K562 (cell line): ENCODE data around the gene NDUFAF2. TPM values are rescaled to one million over a fixed set of nuclear protein-coding genes. Genes with fewer than 3 reads are reported as not detected.

Experiments used
- ATAC-seq: fragments of 200-7000 bp; cut with Tn5 transposase; 3 replicates; pipeline ENCODE4 v1.9.1; 2020; ENCODE audit warnings: moderate library complexity
- BruUV-seq: library from RNA; stranded (reverse); fragments of 400-500 nt; replicated peaks from 2 replicates; lab custom pipeline; 2021; lab: Mats Ljungman, UMichigan
- CTCF ChIA-PET: fragments of 300-600 bp; formaldehyde crosslinking; extraction: SDS; loops from one replicate; lab custom pipeline; 2021; ENCODE audit warnings: low intra/inter-chr PET ratio; lab: Yijun Ruan, JAX
- POLR2A ChIA-PET: fragments of 300-600, 350-650 bp; sonication (Branson Sonifier 250); formaldehyde crosslinking; extraction: SDS; loops from one replicate; lab custom pipeline; 2021; ENCODE audit warnings: antibody characterized with exemption, inconsistent platforms; lab: Yijun Ruan, JAX
- DNase-seq, 4 experiments: peaks; one replicate each; pipeline versions ENCODE4 v3.0.0 to v3.0.0-alpha.2; 2011 to 2018; ENCODE audit warnings: low spot score in 3 of 4, mixed read lengths in 3 of 4; ENCODE audit errors: extremely low read depth in 1 of 4
- FAIRE-seq: peaks from 2 replicates; lab custom pipeline; 2011; peaks lifted over from hg19 to GRCh38; lab: Jason Lieb, UNC
- H2AFZ ChIP-seq: 2 replicates; pipeline ENCODE4 v1.6.0; 2011; ENCODE audit warnings: low read depth, low read length, control low read depth, inconsistent platforms
- H3K27ac ChIP-seq: fragments of 200-600 bp; 3 replicates; pipeline ENCODE4 v1.8.0; 2011; ENCODE audit warnings: low read depth, mild to moderate bottlenecking, control low read depth, inconsistent platforms, low read length, moderate library complexity, mixed read lengths; ENCODE audit errors: extremely low read depth
- H3K27me3 ChIP-seq, 2 experiments: fragments of 300-600 bp in 1 of 2; 2 replicates in 1 of 2; 3 replicates in 1 of 2; pipeline versions ENCODE4 v1.6.0 to v1.8.0; 2011; ENCODE audit warnings: inconsistent platforms in 2 of 2, low read length in 2 of 2, mild to moderate bottlenecking in 1 of 2, mixed read lengths in 1 of 2, moderate library complexity in 1 of 2; ENCODE audit not compliant: control insufficient read depth in 2 of 2, insufficient read depth in 2 of 2
- H3K36me3 ChIP-seq: fragments of 300-600 bp; 3 replicates; pipeline ENCODE4 v1.8.0; 2011; ENCODE audit warnings: mild to moderate bottlenecking, low read length, inconsistent platforms; ENCODE audit not compliant: control insufficient read depth, insufficient read depth
- H3K4me1 ChIP-seq, 2 experiments: fragments of 200-600 bp in 1 of 2; replicated peaks in 1 of 2; 2 replicates in 1 of 2; 3 replicates in 1 of 2; pipeline versions ENCODE4 v1.5.1 to v1.8.0; 2011; ENCODE audit warnings: inconsistent platforms in 2 of 2, low read length in 2 of 2, mild to moderate bottlenecking in 1 of 2, mixed read lengths in 1 of 2, moderate library complexity in 1 of 2; ENCODE audit not compliant: control insufficient read depth in 2 of 2, insufficient read depth in 2 of 2
- H3K4me2 ChIP-seq: 2 replicates; pipeline ENCODE4 v1.6.1; 2011; ENCODE audit warnings: low read length, control low read depth, inconsistent platforms, mixed read lengths; ENCODE audit not compliant: insufficient read depth
- H3K4me3 ChIP-seq: fragments of 200-600 bp; sonication (generic), shearing (Covaris generic); 2 replicates; pipeline ENCODE4 v1.5.1; 2016; ENCODE audit warnings: control low read depth, inconsistent platforms
- H3K79me2 ChIP-seq: fragments of 200-600 bp; 3 replicates; pipeline ENCODE4 v1.8.0; 2011; ENCODE audit warnings: low read length, inconsistent platforms; ENCODE audit not compliant: control insufficient read depth, insufficient read depth
- H3K9ac ChIP-seq, 2 experiments: 2 replicates each; pipeline versions ENCODE4 v1.6.0 to v1.6.1; 2011; ENCODE audit warnings: low read depth in 2 of 2, low read length in 2 of 2, control low read depth in 1 of 2, inconsistent platforms in 1 of 2, mild to moderate bottlenecking in 1 of 2, mixed read lengths in 1 of 2; ENCODE audit not compliant: insufficient read depth in 1 of 2
- H3K9me1 ChIP-seq: one replicate; pipeline ENCODE4 v1.6.0; 2011; ENCODE audit warnings: inconsistent platforms, mild to moderate bottlenecking, low read length, moderate library complexity; ENCODE audit not compliant: control insufficient read depth, insufficient read depth
- H3K9me3 ChIP-seq: replicated peaks from 2 replicates; pipeline ENCODE4 v1.5.1; 2011; ENCODE audit warnings: low read depth, low read length, inconsistent platforms; ENCODE audit not compliant: control insufficient read depth, insufficient read depth
- H4K20me1 ChIP-seq: replicated peaks from 2 replicates; pipeline ENCODE4 v1.6.1; 2011; ENCODE audit warnings: low read length, inconsistent platforms, mixed read lengths; ENCODE audit not compliant: control insufficient read depth, insufficient read depth
- ATF1 ChIP-seq, 2 experiments: fragments of 450-650 bp in 1 of 2; IDR thresholded peaks; 2 replicates each; pipeline ENCODE4 v1.6.1; 2016; ENCODE audit warnings: missing compliant biosample characterization in 1 of 2, missing genetic modification characterization in 1 of 2
- ATF2 ChIP-seq: sonication (generic); formaldehyde crosslinking; IDR thresholded peaks from 2 replicates; pipeline ENCODE4 v1.8.1; 2022; ENCODE audit warnings: missing genetic modification reagents
- ATF6 ChIP-seq: sonication (generic); formaldehyde crosslinking; IDR thresholded peaks from 2 replicates; pipeline ENCODE4 v1.4.0; 2020; ENCODE audit warnings: mild to moderate bottlenecking, missing genetic modification reagents
- BRD4 ChIP-seq: fragments of 200-600 bp; sonication (generic); IDR thresholded peaks from 2 replicates; pipeline ENCODE4 v1.6.1; 2017; ENCODE audit warnings: inconsistent platforms
- CHCHD3 ChIP-seq: fragments of 250-450 bp; sonication (Bioruptor Pico); IDR thresholded peaks from 2 replicates; pipeline ENCODE4 v2.1.2; 2022; ENCODE audit warnings: mild to moderate bottlenecking
- DDX20 ChIP-seq: fragments of 450-650 bp; IDR thresholded peaks from 2 replicates; pipeline ENCODE4 v1.6.1; 2016; ENCODE audit warnings: missing genetic modification characterization, low read depth, mild to moderate bottlenecking, missing compliant biosample characterization, moderate library complexity
- GATA2 ChIP-seq: sonication (generic); formaldehyde crosslinking; IDR thresholded peaks from 2 replicates; pipeline ENCODE4 v1.4.0; 2020; ENCODE audit warnings: mild to moderate bottlenecking, missing genetic modification reagents
- IRF9 ChIP-seq: fragments of 450-650 bp; IDR thresholded peaks from 2 replicates; pipeline ENCODE4 v1.6.1; 2016; ENCODE audit warnings: missing biosample characterization, missing genetic modification characterization
- MTA1 ChIP-seq: fragments of 450-650 bp; IDR thresholded peaks from 2 replicates; pipeline ENCODE4 v1.6.1; 2017; ENCODE audit warnings: borderline replicate concordance
- MYNN ChIP-seq, 2 experiments: sonication (generic); formaldehyde crosslinking in 1 of 2; IDR thresholded peaks; 2 replicates each; pipeline versions ENCODE4 v1.5.0 to v1.6.1; 2016 to 2020; ENCODE audit warnings: antibody characterized with exemption in 1 of 2, missing genetic modification reagents in 1 of 2
- POLR2AphosphoS5 ChIP-seq: IDR thresholded peaks from 2 replicates; pipeline ENCODE4 v1.6.1; 2011; ENCODE audit warnings: mild to moderate bottlenecking, low read depth, low read length, moderate library complexity; ENCODE audit not compliant: control insufficient read depth, insufficient read depth
- RFX1 ChIP-seq: fragments of 450-650 bp; IDR thresholded peaks from 2 replicates; pipeline ENCODE4 v1.6.1; 2016; ENCODE audit warnings: mild to moderate bottlenecking, moderate library complexity
- SFPQ ChIP-seq: fragments of 200-400 bp; formaldehyde crosslinking; IDR thresholded peaks from 2 replicates; pipeline ENCODE4 v1.6.1; 2017; ENCODE audit warnings: mild to moderate bottlenecking, low read depth, low read length, moderate library complexity
- TAL1 ChIP-seq: fragments of 450-650 bp; IDR thresholded peaks from 2 replicates; pipeline ENCODE4 v1.6.1; 2016; ENCODE audit warnings: mild to moderate bottlenecking
- TRIM28 ChIP-seq: fragments of 450-650 bp; IDR thresholded peaks from 2 replicates; pipeline ENCODE4 v1.6.1; 2017
- ZFX ChIP-seq: sonication (generic); formaldehyde crosslinking; IDR thresholded peaks from 2 replicates; pipeline ENCODE4 v1.8.0; 2022; ENCODE audit warnings: mild to moderate bottlenecking, missing genetic modification reagents, moderate library complexity
- ZNF217 ChIP-seq: sonication (generic); formaldehyde crosslinking; IDR thresholded peaks from 2 replicates; pipeline ENCODE4 v1.8.0; 2022; ENCODE audit warnings: mild to moderate bottlenecking, missing genetic modification reagents
- ZNF785 ChIP-seq: fragments of 250-450 bp; sonication (Bioruptor Pico); IDR thresholded peaks from 2 replicates; pipeline ENCODE4 v1.4.0; 2020; ENCODE audit warnings: mild to moderate bottlenecking
- WGBS: fragments of 100-300 bp; shearing (Covaris generic); methylation state at CpG from one replicate; pipeline ENCODE4 v1.1.6; 2016; ENCODE audit warnings: low coverage, mixed read lengths; ENCODE audit not compliant: insufficient coverage; ENCODE audit errors: missing lambda C conversion rate; 5-methylcytosine and 5-hydroxymethylcytosine counted together
- in situ Hi-C: fragments of 300-500 bp; cut with MboI; formaldehyde crosslinking; loops from 4 replicates; pipeline ENCODE4 v1.15.0; 2018; ENCODE audit warnings: inconsistent platforms, mixed read lengths
- intact Hi-C: fragments of 100-400 bp; cut with micrococcal nuclease; formaldehyde crosslinking; loops from 2 replicates; pipeline ENCODE4 v1.14.2; 2022
- polyA plus RNA-seq, 8 experiments: library from polyadenylated mRNA; depleted of rRNA in 4 of 8; stranded (reverse) in 5 of 8; unstranded in 3 of 8; fragments of >200 nt; fragmentation: Nextera tagmentation in 2 of 8; fragmentation: Illumina TruSeq in 1 of 8; extraction: Ambion mirVana in 2 of 8; extraction: Trizol in 1 of 8; gene quantifications; 2 replicates each; pipeline versions ENCODE4 v1.2.1 to v1.2.3, GENCODE V29; 2011 to 2014; ENCODE audit warnings: inconsistent platforms in 1 of 8, missing spikeins in 1 of 8
- total RNA-seq, 7 experiments: library from RNA; depleted of rRNA in 6 of 7; stranded (reverse); fragments of >200 nt in 6 of 7; fragmentation: Illumina TruSeq in 2 of 7; extraction: Trizol in 2 of 7; gene quantifications; 2 replicates each; pipeline versions ENCODE4 v1.2.1 to v1.2.3, GENCODE V29; 2011 to 2021; ENCODE audit warnings: low replicate concordance in 1 of 7

NDUFAF2 gene
- total and polyA plus RNA-seq, 9 of the 15 experiments (the other 6 are each of a cell fraction or from before 2014, with no cell fraction given): 56.0 to 155 (median 95.9) TPM

- Histone ChIP-seq H3K79me2 (no peaks in the 10 kb centered on the region), H3K4me3 (no peak overlapping the region), H3K36me3 (peaks cover 3% of the 10 kb centered on the region; the same call in 1 of the 3 replicates), H3K4me1 (no peaks in the 10 kb centered on the region), H3K9me3 (peaks cover 9% of the 10 kb centered on the region), H3K9ac (no peak overlapping the region), H3K27ac (no peak overlapping the region), H2AFZ (no peak overlapping the region), H3K4me2 (no peak overlapping the region), H3K9me1 (no peaks in the 10 kb centered on the region), H4K20me1 (no peaks in the 10 kb centered on the region), H3K27me3 (no peaks in the 10 kb centered on the region)
- 93% methylated on average over 6 of the region's 6 CpGs for WGBS
- ChIA-PET CTCF (no interaction called here), POLR2A (no interaction called here)
- DNase-seq (no peak), ATAC-seq (no peak), FAIRE-seq (no peak)
- BruUV-seq: no TSS peak
- in situ Hi-C loops (no loop called here), intact Hi-C loops (no loop called here)
- TF ChIP-seq ATF1 (CRISPR knock-in tag; IDR thresholded peaks at IDR 0.05) (no peak), ATF1 (tag; IDR thresholded peaks at IDR 0.05) (no peak), IRF9 (tag) (no peak), ZFX (CRISPR knock-in tag) (no peak), TAL1 (no peak), BRD4 (no peak), ATF2 (CRISPR knock-in tag) (no peak), SFPQ (no peak), ATF6 (CRISPR knock-in tag) (no peak), TRIM28 (no peak), MTA1 (no peak), ZNF217 (CRISPR knock-in tag) (no peak), GATA2 (no peak), MYNN (IDR thresholded peaks at IDR 0.05) (no peak), MYNN (CRISPR knock-in tag; IDR thresholded peaks at IDR 0.05) (no peak), CHCHD3 (CRISPR knock-in tag) (no peak), DDX20 (tag) (no peak), RFX1 (no peak), POLR2AphosphoS5 (no peak), ZNF785 (CRISPR knock-in tag) (no peak)
These were observed 47.9 kb downstream of the NDUFAF2 start for GRCh38 chr5:60992871-60993270.
